ENCODE data around the gene AASDHPPT. TPM values are rescaled to one million over a fixed set of nuclear protein-coding genes. Genes with fewer than 3 reads are reported as not detected.

The AASDHPPT gene
- total RNA-seq, 2 experiments from 2014 or later, result 41.6 to 46.2 TPM

GRCh38 chr11:106086135-106086534 lies 8.7 kb downstream of the AASDHPPT start:
- H3K4me1 Mint-ChIP-seq (ENCODE audit: low read depth), result peaks cover 55% of the 10 kb centered on the region
- H3K27ac Mint-ChIP-seq, result peak overlapping the region; percentile 1
- no peaks in the 10 kb centered on the region for H3K9me3 Mint-ChIP-seq
- peaks cover 23% of the 10 kb centered on the region for H3K36me3 Mint-ChIP-seq (ENCODE audit: low read depth)
- ChIA-PET CTCF (interaction anchor here (0.7 to 2.6 kb wide), 3 partner anchors 9 to 37 kb away, joined by 3 to 5 read pairs (median 3); no protein-coding TSS in a partner anchor), POLR2A (no interaction called here)
- no peak for TF ChIP-seq CTCF (IDR thresholded peaks at IDR 0.05)
- intact Hi-C loops (cut with micrococcal nuclease), result no loop called here
- ATAC-seq (no peak), DNase-seq (no peak)
- no peak overlapping the region for H3K4me3 Mint-ChIP-seq
- H3K27me3 Mint-ChIP-seq, result no peaks in the 10 kb centered on the region

- TF ChIP-seq CTCF (IDR thresholded peaks at IDR 0.05), result no peak
- DNase-seq (no peak), ATAC-seq (no peak)
- H3K4me1 Mint-ChIP-seq (ENCODE audit: low read depth), result peaks cover 55% of the 10 kb centered on the region
- no peaks in the 10 kb centered on the region for H3K27me3 Mint-ChIP-seq
- no peak overlapping the region for H3K4me3 Mint-ChIP-seq
- H3K36me3 Mint-ChIP-seq (ENCODE audit: low read depth), result peaks cover 23% of the 10 kb centered on the region
- H3K27ac Mint-ChIP-seq, result no peak overlapping the region
- ChIA-PET CTCF (interaction anchor here (1.1 to 2.6 kb wide), 6 partner anchors 8 to 40 kb away, joined by 3 to 16 read pairs (median 6); partner anchors contain the start of genes AASDHPPT and KBTBD3), POLR2A (no interaction called here)
- no peaks in the 10 kb centered on the region for H3K9me3 Mint-ChIP-seq
- intact Hi-C loops (cut with micrococcal nuclease), result no loop called here
These were observed 9.4 kb downstream of the AASDHPPT start for GRCh38 chr11:106086850-106087249.

GRCh38 chr11:106087815-106088435 lies 10.5 kb downstream of the AASDHPPT start:
- H3K4me3 Mint-ChIP-seq, result no peak overlapping the region
- peak; percentile 95 for TF ChIP-seq CTCF (IDR thresholded peaks at IDR 0.05)
- ATAC-seq (peak; percentile 57), DNase-seq (peak; percentile 75)
- H3K4me1 Mint-ChIP-seq (ENCODE audit: low read depth), result peaks cover 61% of the 10 kb centered on the region
- H3K27ac Mint-ChIP-seq, result no peak overlapping the region
- H3K27me3 Mint-ChIP-seq, result no peaks in the 10 kb centered on the region
- intact Hi-C loops (cut with micrococcal nuclease), result no loop called here
- H3K36me3 Mint-ChIP-seq (ENCODE audit: low read depth), result peaks cover 27% of the 10 kb centered on the region
- CTCF ChIA-PET, result interaction anchor here (0.6 to 2.6 kb wide), 12 partner anchors 9 to 1174 kb away, joined by 3 to 16 read pairs (median 4); partner anchors contain the start of genes AASDHPPT and KBTBD3
- POLR2A ChIA-PET, result no interaction called here
- H3K9me3 Mint-ChIP-seq, result no peaks in the 10 kb centered on the region

GRCh38 chr11:106088896-106089295 lies 11.4 kb downstream of the AASDHPPT start:
- DNase-seq (no peak), ATAC-seq (no peak)
- intact Hi-C loops (cut with micrococcal nuclease), result no loop called here
- no peak overlapping the region for H3K4me3 Mint-ChIP-seq
- H3K9me3 Mint-ChIP-seq, result no peaks in the 10 kb centered on the region
- H3K36me3 Mint-ChIP-seq (ENCODE audit: low read depth), result peaks cover 25% of the 10 kb centered on the region
- no peaks in the 10 kb centered on the region for H3K27me3 Mint-ChIP-seq
- no peak for TF ChIP-seq CTCF (IDR thresholded peaks at IDR 0.05)
- H3K4me1 Mint-ChIP-seq (ENCODE audit: low read depth), result peaks cover 59% of the 10 kb centered on the region
- no peak overlapping the region for H3K27ac Mint-ChIP-seq
- ChIA-PET CTCF (no interaction called here), POLR2A (no interaction called here)

GRCh38 chr11:106091480-106092123 lies 14.1 kb downstream of the AASDHPPT start:
- ChIA-PET CTCF (interaction anchor here (0.8 to 1.6 kb wide), 8 partner anchors 8 to 228 kb away, joined by 3 to 4 read pairs (median 3); partner anchors contain the start of genes AASDHPPT and KBTBD3), POLR2A (no interaction called here)
- Mint-ChIP-seq H3K36me3 (ENCODE audit: low read depth) (peaks cover 33% of the 10 kb centered on the region), H3K4me3 (no peak overlapping the region), H3K9me3 (no peaks in the 10 kb centered on the region), H3K27ac (peak overlapping the region; percentile 70), H3K27me3 (no peaks in the 10 kb centered on the region), H3K4me1 (ENCODE audit: low read depth) (peaks cover 43% of the 10 kb centered on the region)
- intact Hi-C loops (cut with micrococcal nuclease), result no loop called here
- DNase-seq, result peak; percentile 37
- no peak for TF ChIP-seq CTCF (IDR thresholded peaks at IDR 0.05)
- ATAC-seq, result peak; percentile 97
